T1000 (cell line): Measurements from ENCODE around the gene TGFBR2.

Experiments used
- DNase-seq: peaks from one replicate; lab custom pipeline; 2025; ENCODE audit warnings: mixed read lengths; lab: John Stamatoyannopoulos, UW

The TGFBR2 gene

GRCh38 chr3:30606301-30607031 lies at the start of gene TGFBR2:
TSS of gene TGFBR2 (plus strand) at chr3:30606601. CDS start at chr3:30606884, 283 bp downstream.
- peak; percentile 95 for DNase-seq

- no peak for DNase-seq
Observed at GRCh38 chr3:30557746-30558303, 48.6 kb upstream of the TGFBR2 start.

- DNase-seq: no peak
Observed at GRCh38 chr3:30563956-30564355, 42.4 kb upstream of the TGFBR2 start.

GRCh38 chr3:30567139-30567753 lies 39.2 kb upstream of the TGFBR2 start:
- no peak for DNase-seq

- DNase-seq: no peak
Observed at GRCh38 chr3:30576946-30577345, 29.5 kb upstream of the TGFBR2 start.

GRCh38 chr3:30577788-30578187 lies 28.6 kb upstream of the TGFBR2 start:
- DNase-seq: no peak

- peak; percentile 59 for DNase-seq
Observed at GRCh38 chr3:30578479-30578878, 27.9 kb upstream of the TGFBR2 start.

- DNase-seq: no peak
Observed at GRCh38 chr3:30578986-30579579, 27.3 kb upstream of the TGFBR2 start.

GRCh38 chr3:30581067-30581585 lies 25.3 kb upstream of the TGFBR2 start:
- no peak for DNase-seq

- DNase-seq: no peak
Observed at GRCh38 chr3:30581982-30582381, 24.4 kb upstream of the TGFBR2 start.

- no peak for DNase-seq
Observed at GRCh38 chr3:30583973-30584372, 22.4 kb upstream of the TGFBR2 start.

GRCh38 chr3:30585654-30586053 lies 20.7 kb upstream of the TGFBR2 start:
- DNase-seq: no peak

- DNase-seq: no peak
Observed at GRCh38 chr3:30586096-30586805, 20.1 kb upstream of the TGFBR2 start.

- no peak for DNase-seq
Observed at GRCh38 chr3:30586806-30587486, 19.5 kb upstream of the TGFBR2 start.

- no peak for DNase-seq
Observed at GRCh38 chr3:30587904-30588303, 18.5 kb upstream of the TGFBR2 start.

- no peak for DNase-seq
Observed at GRCh38 chr3:30596152-30596551, 10.2 kb upstream of the TGFBR2 start.

- no peak for DNase-seq
Observed at GRCh38 chr3:30597131-30597768, 9.2 kb upstream of the TGFBR2 start.

GRCh38 chr3:30597769-30598134 lies 8.6 kb upstream of the TGFBR2 start:
- no peak for DNase-seq

GRCh38 chr3:30598668-30599545 lies 7.5 kb upstream of the TGFBR2 start:
- DNase-seq: no peak

- DNase-seq: no peak
Observed at GRCh38 chr3:30600572-30600971, 5.8 kb upstream of the TGFBR2 start.
